ENCODE data around the gene CGN.

Gene CGN

DNA sequence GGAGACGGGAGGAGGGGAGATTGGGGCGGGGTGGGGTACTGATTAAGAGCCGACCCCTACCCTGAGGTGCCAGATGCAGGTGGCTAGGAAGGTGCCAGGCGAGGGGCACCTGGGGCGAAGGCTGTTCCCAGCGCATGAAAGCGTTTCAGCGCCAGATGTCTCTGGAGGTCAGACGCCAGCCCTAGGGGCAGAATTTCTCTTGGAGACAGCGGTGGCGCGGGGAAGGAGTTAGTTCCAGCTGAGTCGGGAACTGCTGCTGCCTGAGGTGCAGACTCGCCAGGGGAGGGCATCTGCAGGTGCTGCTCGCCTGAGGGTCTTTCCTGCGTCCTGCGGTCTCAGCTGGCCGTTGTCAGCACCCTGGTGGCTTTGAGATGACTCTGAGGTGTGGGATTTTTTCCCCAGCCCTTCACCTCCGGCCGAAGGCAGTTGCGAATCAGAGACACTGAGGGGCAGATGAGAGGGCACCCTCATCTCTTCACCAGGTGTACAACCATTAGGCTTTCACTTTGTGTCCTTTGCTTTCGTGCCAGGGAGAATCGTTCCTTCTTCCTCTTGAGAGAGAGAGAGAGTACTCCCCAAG lies 539 bp downstream of the CGN start:
- TF ChIP-seq, protein P1, sequence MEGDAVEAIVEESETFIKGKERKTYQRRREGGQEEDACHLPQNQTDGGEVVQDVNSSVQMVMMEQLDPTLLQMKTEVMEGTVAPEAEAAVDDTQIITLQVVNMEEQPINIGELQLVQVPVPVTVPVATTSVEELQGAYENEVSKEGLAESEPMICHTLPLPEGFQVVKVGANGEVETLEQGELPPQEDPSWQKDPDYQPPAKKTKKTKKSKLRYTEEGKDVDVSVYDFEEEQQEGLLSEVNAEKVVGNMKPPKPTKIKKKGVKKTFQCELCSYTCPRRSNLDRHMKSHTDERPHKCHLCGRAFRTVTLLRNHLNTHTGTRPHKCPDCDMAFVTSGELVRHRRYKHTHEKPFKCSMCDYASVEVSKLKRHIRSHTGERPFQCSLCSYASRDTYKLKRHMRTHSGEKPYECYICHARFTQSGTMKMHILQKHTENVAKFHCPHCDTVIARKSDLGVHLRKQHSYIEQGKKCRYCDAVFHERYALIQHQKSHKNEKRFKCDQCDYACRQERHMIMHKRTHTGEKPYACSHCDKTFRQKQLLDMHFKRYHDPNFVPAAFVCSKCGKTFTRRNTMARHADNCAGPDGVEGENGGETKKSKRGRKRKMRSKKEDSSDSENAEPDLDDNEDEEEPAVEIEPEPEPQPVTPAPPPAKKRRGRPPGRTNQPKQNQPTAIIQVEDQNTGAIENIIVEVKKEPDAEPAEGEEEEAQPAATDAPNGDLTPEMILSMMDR (IDR thresholded peaks at IDR 0.05; ENCODE audit: borderline replicate concordance, control extremely low read depth, extremely low read depth, insufficient read depth, missing control alignments) = no peak
- DNase-seq (ENCODE audit: low spot score) = no peak
- in situ Hi-C loops (cut with MboI; ENCODE audit: low sequenced_read_pairs, unreplicated experiment) = no loop called here

GRCh38 chr1:151512326-151512725 lies 1.1 kb downstream of the CGN start:
- DNase-seq (ENCODE audit: low spot score) = no peak
- in situ Hi-C loops (cut with MboI; ENCODE audit: low sequenced_read_pairs, unreplicated experiment) = no loop called here
- TF ChIP-seq, protein P1 (IDR thresholded peaks at IDR 0.05; ENCODE audit: borderline replicate concordance, control extremely low read depth, extremely low read depth, insufficient read depth, missing control alignments) = no peak

GRCh38 chr1:151512801-151513625 lies 1.8 kb downstream of the CGN start:
- TF ChIP-seq, protein P1 (IDR thresholded peaks at IDR 0.05; ENCODE audit: borderline replicate concordance, control extremely low read depth, extremely low read depth, insufficient read depth, missing control alignments) = no peak
- in situ Hi-C loops (cut with MboI; ENCODE audit: low sequenced_read_pairs, unreplicated experiment) = no loop called here
- DNase-seq (ENCODE audit: low spot score) = no peak

- TF ChIP-seq, protein P1 (IDR thresholded peaks at IDR 0.05; ENCODE audit: borderline replicate concordance, control extremely low read depth, extremely low read depth, insufficient read depth, missing control alignments) = no peak
- no peak for DNase-seq (ENCODE audit: low spot score)
- in situ Hi-C loops (cut with MboI; ENCODE audit: low sequenced_read_pairs, unreplicated experiment) = no loop called here
These were observed 2.5 kb downstream of the CGN start for GRCh38 chr1:151513626-151514121.

DNA sequence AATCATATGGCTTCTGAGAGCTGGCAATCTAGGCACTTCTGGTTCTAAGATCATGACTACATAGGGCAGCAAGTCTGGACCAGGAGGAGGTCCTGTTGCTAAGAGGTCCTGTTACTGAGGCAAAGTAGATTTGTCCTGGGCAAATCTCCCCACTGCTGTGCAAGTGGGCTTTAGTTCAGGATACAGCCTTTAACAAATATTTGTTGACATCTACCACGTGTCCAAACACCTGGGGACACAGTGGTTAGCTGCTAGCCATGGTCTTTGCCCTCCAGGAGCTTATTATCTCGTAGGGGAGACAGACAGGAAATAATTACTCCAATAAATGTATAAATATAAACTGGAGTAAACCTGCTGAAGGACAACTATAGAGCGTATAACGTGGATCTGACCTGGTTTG lies 3.2 kb downstream of the CGN start:
- in situ Hi-C loops (cut with MboI; ENCODE audit: low sequenced_read_pairs, unreplicated experiment) = no loop called here
- TF ChIP-seq, protein P1 (IDR thresholded peaks at IDR 0.05; ENCODE audit: borderline replicate concordance, control extremely low read depth, extremely low read depth, insufficient read depth, missing control alignments) = no peak
- DNase-seq (ENCODE audit: low spot score) = no peak

DNA sequence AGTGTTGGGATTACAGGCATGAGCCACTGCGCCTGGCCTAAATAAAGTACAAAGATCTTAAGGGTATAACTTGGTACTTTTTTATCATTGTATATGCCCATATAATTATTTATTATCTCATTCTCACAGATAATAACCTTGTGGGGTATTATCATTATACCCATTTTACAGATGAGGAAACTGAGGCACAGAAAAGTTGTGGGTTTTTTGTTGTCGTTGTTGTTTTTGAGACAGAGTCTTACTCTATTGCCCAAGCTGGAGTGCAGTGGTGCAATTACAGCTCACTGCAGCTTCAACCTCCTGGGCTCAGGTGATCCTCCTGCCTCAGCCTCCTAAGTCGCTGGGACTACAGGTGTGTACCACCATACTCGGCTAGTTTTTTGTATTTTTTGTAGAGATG lies 4.1 kb downstream of the CGN start:
- TF ChIP-seq, protein P1 (IDR thresholded peaks at IDR 0.05; ENCODE audit: borderline replicate concordance, control extremely low read depth, extremely low read depth, insufficient read depth, missing control alignments) = no peak
- DNase-seq (ENCODE audit: low spot score) = no peak
- in situ Hi-C loops (cut with MboI; ENCODE audit: low sequenced_read_pairs, unreplicated experiment) = no loop called here
